WERI-Rb-1 (cell line): Measurements from ENCODE around the gene MAGI2.

Experiments used
- DNase-seq: peaks from one replicate; pipeline ENCODE4 v3.0.0-alpha.2; 2020
- H3K27ac ChIP-seq: fragments of 250-450 bp; sonication (Bioruptor Pico); 2 replicates; pipeline ENCODE4 v1.5.1; 2020; ENCODE audit warnings: mild to moderate bottlenecking, moderate library complexity
- H3K27me3 ChIP-seq: fragments of 250-450 bp; sonication (Bioruptor Pico); 2 replicates; pipeline ENCODE4 v1.5.1; 2021; ENCODE audit warnings: mild to moderate bottlenecking, low read depth, moderate library complexity; ENCODE audit not compliant: insufficient read depth, severe bottlenecking
- H3K36me3 ChIP-seq: fragments of 250-450 bp; sonication (Bioruptor Pico); 2 replicates; pipeline ENCODE4 v1.5.1; 2020; ENCODE audit warnings: mild to moderate bottlenecking, moderate library complexity
- H3K4me3 ChIP-seq: 2 replicates; pipeline ENCODE4 v1.5.1; 2011; ENCODE audit warnings: low read depth, mild to moderate bottlenecking, control low read depth, low read length
- H3K9me3 ChIP-seq: fragments of 250-450 bp; sonication (Bioruptor Pico); 2 replicates; pipeline ENCODE4 v1.5.1; 2021; ENCODE audit warnings: mild to moderate bottlenecking, moderate library complexity; ENCODE audit not compliant: severe bottlenecking
- CTCF ChIP-seq: IDR thresholded peaks from 2 replicates; pipeline ENCODE4 v1.5.1; 2011; ENCODE audit warnings: low read depth, mild to moderate bottlenecking, control low read depth, inconsistent platforms, low read length

The MAGI2 gene

GRCh38 chr7:78159545-78159944, 1293.9 kb downstream of the MAGI2 start:
- H3K27me3 ChIP-seq = no peaks in the 10 kb centered on the region
- H3K36me3 ChIP-seq = no peaks in the 10 kb centered on the region
- no peak for DNase-seq
- TF ChIP-seq CTCF = no peak
- no peak overlapping the region for H3K27ac ChIP-seq
- no peak overlapping the region for H3K4me3 ChIP-seq
- H3K9me3 ChIP-seq = no peaks in the 10 kb centered on the region

- no peak overlapping the region for H3K4me3 ChIP-seq
- TF ChIP-seq CTCF = no peak
- no peaks in the 10 kb centered on the region for H3K36me3 ChIP-seq
- no peak overlapping the region for H3K27ac ChIP-seq
- H3K27me3 ChIP-seq = no peaks in the 10 kb centered on the region
- no peaks in the 10 kb centered on the region for H3K9me3 ChIP-seq
- DNase-seq = no peak
These were observed 1300.2 kb downstream of the MAGI2 start for GRCh38 chr7:78153285-78153684.

- H3K9me3 ChIP-seq = no peaks in the 10 kb centered on the region
- H3K27me3 ChIP-seq = no peaks in the 10 kb centered on the region
- no peak for DNase-seq
- H3K4me3 ChIP-seq = no peak overlapping the region
- TF ChIP-seq CTCF = no peak
- no peaks in the 10 kb centered on the region for H3K36me3 ChIP-seq
- H3K27ac ChIP-seq = no peak overlapping the region
These were observed 1302.2 kb downstream of the MAGI2 start for GRCh38 chr7:78151229-78151628.

GRCh38 chr7:78149787-78150186, 1303.7 kb downstream of the MAGI2 start:
- no peaks in the 10 kb centered on the region for H3K36me3 ChIP-seq
- H3K27ac ChIP-seq = no peak overlapping the region
- H3K4me3 ChIP-seq = no peak overlapping the region
- H3K9me3 ChIP-seq = no peaks in the 10 kb centered on the region
- no peak for DNase-seq
- no peaks in the 10 kb centered on the region for H3K27me3 ChIP-seq
- no peak for TF ChIP-seq CTCF

- H3K4me3 ChIP-seq = no peak overlapping the region
- H3K27me3 ChIP-seq = no peaks in the 10 kb centered on the region
- H3K9me3 ChIP-seq = no peaks in the 10 kb centered on the region
- no peak for TF ChIP-seq CTCF
- H3K27ac ChIP-seq = no peak overlapping the region
- no peaks in the 10 kb centered on the region for H3K36me3 ChIP-seq
- DNase-seq = peak; percentile 50
These were observed 1305.1 kb downstream of the MAGI2 start for GRCh38 chr7:78148166-78148894.

- no peak for TF ChIP-seq CTCF
- H3K4me3 ChIP-seq = no peak overlapping the region
- no peak for DNase-seq
These were observed 1306.9 kb downstream of the MAGI2 start for GRCh38 chr7:78146546-78146945.

More at GRCh38 chr7:78146546-78146945, 1306.9 kb downstream of the MAGI2 start:
- H3K27me3 ChIP-seq = no peaks in the 10 kb centered on the region
- H3K9me3 ChIP-seq = no peaks in the 10 kb centered on the region
- H3K36me3 ChIP-seq = no peaks in the 10 kb centered on the region
- no peak overlapping the region for H3K27ac ChIP-seq
